ENCODE results near the gene IRX5. TPM values are rescaled to one million over a fixed set of nuclear protein-coding genes. Genes with fewer than 3 reads are reported as not detected.

Gene IRX5
- polyA plus RNA-seq, 3 donors: 0.15 TPM; not detected in 2

DNA sequence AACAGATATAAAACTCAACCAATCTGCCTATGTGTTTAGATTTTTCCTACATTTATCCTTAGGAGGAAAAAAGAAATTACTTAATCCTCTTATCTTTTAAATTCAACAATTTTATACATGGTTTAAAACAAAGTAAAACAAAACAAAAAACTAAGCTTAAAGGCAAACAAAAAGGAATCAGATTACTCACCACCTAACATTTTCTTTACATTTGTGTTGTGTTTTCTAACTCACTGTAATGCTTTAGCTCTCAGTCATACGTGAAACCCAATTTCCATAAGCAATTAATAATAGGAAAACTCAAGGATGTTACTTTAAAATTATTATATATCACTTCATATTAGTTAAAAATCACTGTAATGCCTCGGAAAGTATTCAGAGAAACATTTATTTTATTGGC is 6.7 kb upstream of the IRX5 start:
- H3K27ac Mint-ChIP-seq: no peak overlapping the region
- no peak for DNase-seq
- no CpG with 5 or more reads among the region's 2 CpGs for WGBS (ENCODE audit: insufficient coverage)
- H3K36me3 Mint-ChIP-seq: peaks cover 8 to 13% of the 10 kb centered on the region in 2 donors
- Histone ChIP-seq H3K79me2 (ENCODE audit: insufficient read depth, low read length) (no peaks in the 10 kb centered on the region), H3K9ac (ENCODE audit: insufficient read depth, low read length, poor library complexity, severe bottlenecking) (no peak overlapping the region), H3K27me3 (ENCODE audit: control insufficient read depth in 2 of 2, insufficient read depth in 2 of 2, low read length in 2 of 2) (peaks cover 50 to 59% of the 10 kb centered on the region in 2 donors), H3K4me1 (ENCODE audit: control insufficient read depth in 1 of 2, insufficient read depth in 2 of 2, low read length in 2 of 2) (peaks cover 6 to 9% of the 10 kb centered on the region in 2 donors), H3K4me3 (replicated peaks in 1 of 3; ENCODE audit: low read depth in 2 of 3, low read length in 3 of 3) (no peak overlapping the region), H4K20me1 (ENCODE audit: insufficient read depth, low read length) (no peaks in the 10 kb centered on the region), H2AFZ (ENCODE audit: insufficient read depth, low read depth, low read length, poor library complexity, severe bottlenecking) (no peak overlapping the region), H3K9me3 (replicated peaks in 1 of 2; ENCODE audit: control insufficient read depth in 1 of 2, insufficient read depth in 1 of 2, low read length in 2 of 2) (no peaks in the 10 kb centered on the region), H3K36me3 (replicated peaks in 1 of 2; ENCODE audit: control insufficient read depth in 1 of 2, insufficient read depth in 2 of 2, low read length in 2 of 2) (no peaks in the 10 kb centered on the region), H3K4me2 (replicated peaks; ENCODE audit: extremely low read depth, low read length, poor library complexity, severe bottlenecking) (no peak overlapping the region), H3K27ac (ENCODE audit: low read depth in 1 of 2, low read length in 2 of 2) (no peak overlapping the region)
- TF ChIP-seq, protein P1, sequence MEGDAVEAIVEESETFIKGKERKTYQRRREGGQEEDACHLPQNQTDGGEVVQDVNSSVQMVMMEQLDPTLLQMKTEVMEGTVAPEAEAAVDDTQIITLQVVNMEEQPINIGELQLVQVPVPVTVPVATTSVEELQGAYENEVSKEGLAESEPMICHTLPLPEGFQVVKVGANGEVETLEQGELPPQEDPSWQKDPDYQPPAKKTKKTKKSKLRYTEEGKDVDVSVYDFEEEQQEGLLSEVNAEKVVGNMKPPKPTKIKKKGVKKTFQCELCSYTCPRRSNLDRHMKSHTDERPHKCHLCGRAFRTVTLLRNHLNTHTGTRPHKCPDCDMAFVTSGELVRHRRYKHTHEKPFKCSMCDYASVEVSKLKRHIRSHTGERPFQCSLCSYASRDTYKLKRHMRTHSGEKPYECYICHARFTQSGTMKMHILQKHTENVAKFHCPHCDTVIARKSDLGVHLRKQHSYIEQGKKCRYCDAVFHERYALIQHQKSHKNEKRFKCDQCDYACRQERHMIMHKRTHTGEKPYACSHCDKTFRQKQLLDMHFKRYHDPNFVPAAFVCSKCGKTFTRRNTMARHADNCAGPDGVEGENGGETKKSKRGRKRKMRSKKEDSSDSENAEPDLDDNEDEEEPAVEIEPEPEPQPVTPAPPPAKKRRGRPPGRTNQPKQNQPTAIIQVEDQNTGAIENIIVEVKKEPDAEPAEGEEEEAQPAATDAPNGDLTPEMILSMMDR (IDR thresholded peaks at IDR 0.05): no peak
- intact Hi-C loops (cut with micrococcal nuclease): no loop called here
- peak overlapping the region in 1 of 2 donors; percentile 26 for H3K4me3 Mint-ChIP-seq
- H3K9me3 Mint-ChIP-seq: peaks cover 0 to 15% (median 3%) of the 10 kb centered on the region in 7 donors
- H3K4me1 Mint-ChIP-seq: peaks cover 11% of the 10 kb centered on the region
- peaks cover 40 to 42% (median 42%) of the 10 kb centered on the region in 3 donors for H3K27me3 Mint-ChIP-seq (ENCODE audit: low read depth in 3 of 3)

GRCh38 chr16:54926166-54926838 is 4.4 kb upstream of the IRX5 start:
- no peak overlapping the region for H3K4me2 ChIP-seq (replicated peaks; ENCODE audit: extremely low read depth, low read length, poor library complexity, severe bottlenecking)
- Mint-ChIP-seq H3K9me3 (peaks cover 3 to 27% (median 16%) of the 10 kb centered on the region in 7 donors), H3K4me3 (peak overlapping the region in 1 of 2 donors; percentile 58), H3K27me3 (ENCODE audit: low read depth in 3 of 3) (peaks cover 54 to 63% (median 60%) of the 10 kb centered on the region in 3 donors), H3K27ac (no peak overlapping the region), H3K36me3 (peaks cover 11 to 16% of the 10 kb centered on the region in 2 donors), H3K4me1 (peaks cover 25% of the 10 kb centered on the region)
- DNase-seq: no peak
- peaks cover 53 to 76% of the 10 kb centered on the region in 2 donors for H3K27me3 ChIP-seq (ENCODE audit: control insufficient read depth in 2 of 2, insufficient read depth in 2 of 2, low read length in 2 of 2)
- H2AFZ ChIP-seq (ENCODE audit: insufficient read depth, low read depth, low read length, poor library complexity, severe bottlenecking): no peak overlapping the region
- no CpG with 5 or more reads among the region's 4 CpGs for WGBS (ENCODE audit: insufficient coverage)
- no peaks in the 10 kb centered on the region for H3K79me2 ChIP-seq (ENCODE audit: insufficient read depth, low read length)
- no peak overlapping the region for H3K27ac ChIP-seq (ENCODE audit: low read depth in 1 of 2, low read length in 2 of 2)
- peaks cover 21 to 32% of the 10 kb centered on the region in 2 donors for H3K4me1 ChIP-seq (ENCODE audit: control insufficient read depth in 1 of 2, insufficient read depth in 2 of 2, low read length in 2 of 2)
- peaks cover 7 to 8% of the 10 kb centered on the region in 2 donors for H3K9me3 ChIP-seq (replicated peaks in 1 of 2; ENCODE audit: control insufficient read depth in 1 of 2, insufficient read depth in 1 of 2, low read length in 2 of 2)
- no peaks in the 10 kb centered on the region for H4K20me1 ChIP-seq (ENCODE audit: insufficient read depth, low read length)
- intact Hi-C loops (cut with micrococcal nuclease): no loop called here
- TF ChIP-seq, protein P1 (IDR thresholded peaks at IDR 0.05): no peak
- no peaks in the 10 kb centered on the region for H3K36me3 ChIP-seq (replicated peaks in 1 of 2; ENCODE audit: control insufficient read depth in 1 of 2, insufficient read depth in 2 of 2, low read length in 2 of 2)
- no peak overlapping the region for H3K4me3 ChIP-seq (replicated peaks in 1 of 3; ENCODE audit: low read depth in 2 of 3, low read length in 3 of 3)
- H3K9ac ChIP-seq (ENCODE audit: insufficient read depth, low read length, poor library complexity, severe bottlenecking): no peak overlapping the region
